Amniotic epithelial cell (primary cell): ENCODE measurements around the gene ODC1.

Experiments used
- DNase-seq: peaks from one replicate; pipeline ENCODE4 v3.0.0-alpha.2; 2010; ENCODE audit warnings: low read depth

ODC1 gene

DNA sequence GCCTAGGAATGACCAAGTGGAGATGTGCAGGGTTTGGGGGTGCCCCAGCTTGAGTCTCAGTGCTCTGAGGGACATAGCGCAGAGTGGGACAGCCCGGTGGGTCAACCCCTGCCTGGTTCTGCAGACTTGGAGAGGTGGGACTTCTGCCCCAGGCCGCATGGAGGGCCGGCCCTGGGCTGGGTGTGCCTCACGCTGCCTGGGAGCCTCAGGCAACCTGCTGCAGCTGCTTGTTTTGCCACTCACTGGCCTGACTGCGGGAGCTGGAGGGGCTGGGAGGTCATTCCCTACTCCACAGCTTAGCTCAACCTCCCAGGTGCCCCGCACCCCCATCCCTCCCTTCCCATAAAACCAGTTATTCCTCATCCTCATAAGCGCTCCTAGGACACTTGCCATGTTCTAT, 33.1 kb downstream of the ODC1 start:
- DNase-seq: no peak

DNA sequence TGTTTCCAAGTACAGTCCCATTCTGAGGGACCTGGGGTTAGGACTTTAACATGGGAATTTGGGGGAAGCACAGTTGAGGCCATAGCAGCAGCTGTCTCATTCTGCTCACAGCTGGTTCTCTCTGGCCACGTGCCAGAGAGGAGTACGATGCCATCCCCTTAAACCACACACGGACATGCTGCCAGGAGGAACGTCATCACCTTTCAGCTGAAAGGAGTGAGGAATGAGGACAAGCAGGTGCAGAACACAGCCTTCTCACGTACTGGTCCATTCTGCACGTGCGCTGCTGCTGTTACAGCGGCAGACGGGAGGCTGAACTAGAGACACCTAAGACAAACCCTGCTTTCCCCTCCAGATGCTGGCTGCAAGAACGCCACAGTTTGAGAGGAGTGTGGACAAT, 33.5 kb downstream of the ODC1 start:
- no peak for DNase-seq

- peak; percentile 56 for DNase-seq
Measured at GRCh38 chr2:10413991-10414451, 34.1 kb downstream of the ODC1 start.

- DNase-seq: no peak
Measured at GRCh38 chr2:10413503-10413902, 34.6 kb downstream of the ODC1 start.

GRCh38 chr2:10412380-10412779, 35.7 kb downstream of the ODC1 start:
- peak; percentile 66 for DNase-seq

DNA sequence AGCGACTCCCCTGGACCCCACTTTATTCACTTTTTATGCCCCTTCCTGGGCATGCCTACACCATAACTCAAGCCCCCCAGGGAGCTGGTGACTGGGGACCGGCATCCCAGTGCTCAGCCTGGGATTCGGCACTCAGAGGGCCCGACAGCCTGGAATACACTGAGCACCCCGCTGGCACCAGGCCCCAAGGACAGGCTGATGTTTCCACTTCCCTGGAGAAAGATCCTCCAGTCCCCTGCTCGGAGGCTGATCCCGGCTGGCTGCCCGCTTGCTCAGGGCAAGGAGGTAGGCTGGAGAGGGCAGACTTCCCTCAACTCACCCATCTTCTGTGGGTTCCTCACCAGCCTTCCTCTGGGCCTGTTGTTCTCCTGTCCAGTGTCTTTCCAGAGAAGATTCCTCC, 36.6 kb downstream of the ODC1 start:
- DNase-seq: no peak

DNA sequence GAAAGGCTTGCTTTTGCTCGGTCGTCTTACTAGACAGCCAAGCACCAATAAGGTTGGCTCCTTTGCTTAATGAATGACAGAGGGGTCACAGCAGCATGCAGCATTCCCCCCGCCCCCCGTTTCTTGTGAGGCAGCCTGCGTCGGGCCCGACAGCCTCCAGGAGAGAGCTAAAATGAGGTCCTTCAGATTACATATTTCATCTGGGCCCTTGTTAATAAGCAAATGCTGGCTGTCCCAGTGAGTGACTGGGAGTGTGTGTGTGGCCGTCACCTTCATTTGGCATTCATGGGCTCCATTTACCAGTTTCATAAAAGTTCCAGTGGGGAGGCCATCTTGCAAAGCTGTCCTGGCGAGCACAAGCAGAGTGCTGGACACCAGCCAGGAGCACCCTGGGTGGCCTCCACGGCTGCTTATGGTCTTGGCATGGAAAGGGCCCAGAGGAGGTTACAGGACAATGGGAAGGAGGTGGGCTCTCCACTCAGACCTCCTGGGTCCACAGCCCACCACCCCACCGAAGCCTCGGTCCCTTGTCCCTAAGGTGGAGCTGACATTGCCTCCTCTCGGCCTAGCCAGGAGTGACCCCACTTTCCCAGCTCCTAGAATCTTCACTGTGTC, 37.2 kb downstream of the ODC1 start:
- no peak for DNase-seq

DNA sequence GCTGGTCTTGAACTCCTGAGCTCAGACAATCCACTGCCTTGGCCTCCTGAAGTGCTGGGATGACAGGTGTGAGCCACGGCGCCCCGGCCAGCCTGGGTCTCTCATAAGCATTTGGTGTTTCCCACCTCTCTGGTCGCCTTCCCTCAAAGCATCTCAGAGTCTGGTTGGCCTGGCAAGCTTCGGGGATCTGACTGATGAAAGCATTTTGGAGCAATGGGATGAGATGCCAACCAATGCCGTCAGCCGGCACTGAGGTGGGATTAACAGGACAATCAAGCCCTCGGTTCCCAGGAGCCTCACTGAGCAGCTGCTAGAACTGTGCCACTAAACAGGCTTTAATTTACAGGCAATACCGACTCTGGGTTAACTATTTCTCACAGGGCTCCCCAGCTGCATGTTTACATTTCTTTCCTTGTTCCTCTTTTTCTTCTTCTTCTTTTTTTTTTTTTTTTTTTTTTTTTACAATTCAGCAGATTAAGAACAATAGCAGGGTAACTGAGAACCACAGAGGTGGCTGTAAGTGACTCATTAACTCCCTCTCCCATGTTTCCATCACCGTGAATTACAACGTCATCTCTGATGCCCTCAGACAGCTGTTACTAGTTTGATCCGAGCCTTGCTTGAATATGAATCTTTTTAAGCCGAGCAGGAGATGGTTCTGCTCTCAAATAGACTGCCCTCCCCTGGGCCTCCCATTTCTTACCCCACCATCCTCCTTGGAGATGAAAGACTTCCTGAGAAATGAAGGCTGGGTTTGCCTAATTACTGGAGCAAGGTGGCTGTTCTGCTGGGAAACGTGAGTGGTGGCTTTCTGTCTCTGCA, 37.9 kb downstream of the ODC1 start:
- DNase-seq: no peak

DNA sequence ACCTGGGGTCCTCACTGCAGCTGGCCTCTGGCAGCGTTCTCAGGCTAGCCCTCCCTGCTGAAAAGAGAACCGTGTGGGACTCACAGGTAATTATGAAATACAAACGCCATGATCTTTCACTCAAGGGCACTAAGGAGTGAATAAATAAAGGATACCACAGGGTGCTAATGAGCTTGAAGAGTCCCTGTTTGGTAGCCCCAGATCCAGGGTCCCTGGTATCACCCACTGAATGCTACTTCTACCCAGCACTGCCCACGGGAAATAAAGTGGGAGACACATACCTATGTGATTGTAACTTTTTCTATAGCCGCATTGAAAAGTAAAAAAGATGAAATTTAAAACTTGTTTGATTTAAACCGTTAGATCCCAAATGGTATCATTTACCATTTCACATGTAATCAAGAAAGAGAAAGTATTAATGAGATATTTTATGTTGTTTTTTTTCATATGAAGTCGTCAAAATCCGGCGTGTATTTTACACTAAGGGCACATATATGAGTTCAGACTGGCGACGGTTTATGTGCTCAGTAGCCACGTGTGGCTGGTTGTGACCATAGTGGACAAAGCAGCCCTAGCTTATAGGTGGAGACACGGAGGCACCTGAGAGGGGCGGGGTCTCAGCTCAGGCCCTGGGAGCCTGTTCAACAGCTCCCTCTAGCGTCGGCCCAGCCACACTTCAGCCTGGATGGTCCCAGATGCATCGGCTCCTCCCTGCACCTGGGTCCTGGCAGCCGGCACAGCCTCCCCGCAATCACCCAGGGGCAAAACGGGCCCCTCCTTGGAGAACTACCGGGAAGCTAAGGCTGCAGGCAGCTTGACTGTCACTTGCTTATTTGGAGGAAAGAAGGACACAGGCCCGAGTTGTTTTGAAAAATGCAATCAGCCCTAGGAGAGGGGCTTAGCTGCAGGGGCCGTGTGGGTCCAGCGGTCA, 39.2 kb downstream of the ODC1 start:
- DNase-seq: peak; percentile 51

DNA sequence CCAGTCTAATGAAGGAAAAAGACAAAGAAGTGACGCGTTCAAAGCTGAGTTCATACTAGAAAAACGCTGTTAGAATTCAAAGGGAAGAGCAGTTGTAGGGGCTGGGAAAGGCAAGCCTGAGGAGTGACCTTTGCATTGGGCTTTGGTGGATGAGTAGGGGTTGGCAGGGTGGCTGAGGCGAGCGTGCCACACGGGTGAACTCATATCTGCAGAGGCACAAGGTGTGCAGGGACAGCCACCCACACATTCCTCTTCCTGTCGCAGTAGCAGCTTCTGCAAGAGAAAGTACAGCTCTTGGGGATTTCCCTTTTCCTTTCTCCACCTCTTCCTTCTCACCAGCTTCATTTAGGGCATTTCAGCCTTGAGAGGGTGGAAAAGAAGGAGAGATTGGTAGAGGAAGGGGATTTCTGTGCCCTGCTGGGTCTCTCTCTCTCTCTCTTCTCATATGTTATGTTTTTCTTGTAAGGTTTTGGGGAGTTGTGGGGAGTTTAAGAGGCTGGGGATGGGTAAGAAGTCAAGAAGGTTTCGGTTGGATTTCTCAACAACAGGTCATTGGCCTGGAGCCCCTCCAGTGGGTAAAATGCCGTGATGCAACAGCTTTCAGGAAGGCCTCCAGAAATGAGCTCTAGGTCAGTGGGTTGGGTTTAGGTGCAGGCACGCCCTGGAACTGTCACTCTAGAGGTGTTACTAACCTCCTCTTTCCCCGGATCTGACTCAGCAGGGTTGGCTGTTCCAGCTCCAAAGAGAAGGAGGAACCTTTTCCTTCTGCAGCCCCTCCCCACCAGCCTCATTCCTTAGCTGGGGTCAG, 40.1 kb downstream of the ODC1 start:
- peak; percentile 77 for DNase-seq

DNA sequence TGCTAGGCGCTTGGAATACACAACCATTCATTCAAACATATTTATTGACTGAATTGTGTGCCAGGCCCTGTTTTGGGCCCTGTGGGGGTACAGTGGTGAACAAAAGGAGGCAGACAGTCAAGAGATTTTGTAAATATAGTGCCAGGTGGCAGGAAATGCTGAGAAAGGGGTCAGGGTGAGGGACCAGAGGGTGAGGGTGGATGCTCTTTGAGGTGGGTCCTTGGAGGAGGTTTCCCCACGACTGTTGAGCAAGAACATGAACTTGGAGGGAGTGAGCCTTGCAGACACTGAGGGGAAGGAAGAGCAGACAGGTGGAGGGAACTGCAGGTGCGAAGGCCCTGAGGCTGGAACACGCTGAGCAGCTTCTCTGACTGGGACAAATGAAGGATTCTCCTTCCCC, 40.7 kb downstream of the ODC1 start:
- no peak for DNase-seq

- no peak for DNase-seq
Measured at GRCh38 chr2:10406491-10407188, 41.5 kb downstream of the ODC1 start.

DNA sequence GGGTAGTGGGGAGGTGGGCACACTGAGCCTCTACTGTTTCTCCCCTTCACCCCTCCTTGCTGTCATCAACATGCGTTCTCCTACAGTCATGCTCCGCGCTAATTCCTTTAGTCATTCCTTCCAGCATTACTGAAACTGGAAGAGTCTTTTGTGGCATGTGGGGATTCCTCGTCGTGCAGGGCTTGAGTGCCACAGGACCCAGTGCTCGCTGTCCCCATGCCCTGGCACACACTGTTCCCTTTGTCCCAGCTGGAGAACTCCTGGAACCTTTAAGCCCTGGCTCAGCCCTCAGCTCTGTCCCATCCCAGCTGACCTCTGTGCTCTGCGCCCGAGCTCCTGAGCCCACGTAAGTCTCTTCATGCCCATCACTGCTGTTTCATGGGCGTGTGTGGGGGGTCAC, 42.1 kb downstream of the ODC1 start:
- no peak for DNase-seq

GRCh38 chr2:10405448-10405847, 42.7 kb downstream of the ODC1 start:
- peak; percentile 77 for DNase-seq

GRCh38 chr2:10404324-10405143, 43.6 kb downstream of the ODC1 start:
- no peak for DNase-seq

DNA sequence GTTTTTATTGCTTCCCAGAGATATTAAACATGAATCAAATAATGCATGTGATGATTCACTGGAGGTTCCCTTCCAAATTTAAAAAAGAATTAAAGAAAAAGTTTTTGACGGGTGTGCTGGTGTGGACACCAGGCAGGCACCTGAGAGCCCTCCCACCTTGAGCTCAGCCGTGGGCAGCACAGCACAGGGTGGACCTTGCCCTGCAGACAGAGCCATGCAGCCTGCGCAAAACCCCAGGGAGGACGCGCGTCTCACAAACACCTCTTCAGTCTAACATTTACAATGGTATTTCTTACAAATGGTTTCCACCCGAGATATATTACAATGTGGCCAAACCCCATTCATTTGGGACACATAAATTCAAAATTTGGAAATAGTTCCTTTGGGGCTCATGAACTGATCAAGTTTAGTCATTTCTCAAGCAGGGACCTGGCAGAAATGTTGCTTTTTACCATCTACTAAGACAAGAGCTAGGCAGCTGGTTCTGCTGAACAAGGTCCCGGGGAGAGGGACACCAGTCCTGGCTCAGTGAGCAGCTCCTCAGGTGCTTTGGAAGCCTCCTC, 45.4 kb downstream of the ODC1 start:
- no peak for DNase-seq

DNA sequence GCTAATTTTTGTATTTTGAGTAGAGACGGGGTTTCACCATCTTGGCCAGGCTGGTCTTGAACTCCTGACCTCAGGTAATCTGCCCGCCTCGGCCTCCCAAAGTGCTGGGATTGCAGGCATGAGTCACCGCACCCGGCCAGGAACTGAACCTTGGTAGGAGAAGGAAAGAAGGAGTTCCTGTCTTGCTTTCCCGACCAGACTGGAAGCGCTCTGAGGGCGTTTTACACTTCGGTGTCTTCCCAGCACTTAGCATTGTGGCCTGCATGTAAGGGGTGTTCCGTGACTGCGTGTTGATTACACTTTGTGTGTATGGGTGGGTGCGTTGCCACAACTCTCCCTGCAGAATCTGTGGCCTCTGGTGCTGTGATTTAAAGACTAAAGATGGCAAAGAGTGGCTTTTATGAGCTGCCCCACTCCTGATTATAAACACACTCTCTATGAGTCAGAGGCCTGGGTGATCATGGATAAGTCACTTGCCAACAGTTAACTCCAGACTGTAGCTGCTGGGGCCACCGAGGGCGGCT, 46.0 kb downstream of the ODC1 start:
- DNase-seq: no peak

DNA sequence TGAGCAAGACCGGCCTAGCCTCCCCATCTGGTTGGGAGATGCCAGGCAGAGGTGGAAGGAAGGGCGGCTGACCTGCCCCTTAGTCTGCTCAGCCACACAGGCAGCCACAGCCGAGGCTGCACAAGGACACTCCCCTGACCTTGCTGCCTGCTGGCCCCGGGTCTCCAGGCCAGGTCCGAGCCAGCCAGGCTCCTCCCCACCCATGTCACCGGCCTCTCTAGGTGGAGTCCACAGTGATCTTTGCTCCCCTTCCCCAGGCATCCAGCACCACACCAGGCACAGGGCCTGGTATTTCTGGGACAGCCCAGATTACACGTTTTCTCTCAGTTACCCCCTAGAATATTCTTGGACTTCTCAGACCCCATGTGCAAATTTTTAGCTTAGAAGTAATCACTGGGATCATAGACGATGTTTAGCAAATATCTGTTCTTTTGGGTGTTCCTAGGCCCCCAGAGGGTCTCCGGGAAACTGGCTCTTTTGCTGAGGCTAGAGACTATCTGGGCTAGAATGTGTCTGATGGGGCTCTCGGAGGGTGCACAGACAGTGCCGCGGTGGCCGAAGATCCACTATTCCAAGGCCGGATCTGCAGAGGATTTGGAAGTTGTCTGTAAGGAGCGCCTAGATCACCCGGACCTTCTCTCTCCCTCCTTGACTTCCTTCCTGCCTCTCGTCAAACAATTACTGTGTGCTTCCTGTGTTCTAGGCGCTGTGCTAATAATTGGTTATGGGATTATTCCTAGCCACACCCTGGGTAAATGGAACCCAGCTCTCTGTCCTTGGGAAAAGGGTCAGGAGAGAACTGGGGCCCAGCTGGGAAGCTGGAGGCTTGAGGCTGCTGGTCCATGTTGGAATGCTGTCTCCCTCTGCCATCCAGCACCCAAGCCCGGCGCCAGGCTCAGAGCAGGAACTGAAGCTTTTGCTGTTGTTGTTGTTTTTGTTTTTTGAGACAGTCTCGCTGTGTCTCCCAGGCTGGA, 46.9 kb downstream of the ODC1 start:
- no peak for DNase-seq
